Activated CD8-positive, alpha-beta T cell treated with anti-CD3 and anti-CD28 coated beads, Interleukin-2, amount 10 ng/mL, durations not matched to agents 7 days and 5 days (primary cell): ENCODE measurements around the gene MAS1L. TPM values are rescaled to one million over a fixed set of nuclear protein-coding genes. Genes with fewer than 3 reads are reported as not detected.
A peak's percentile ranks its signal among the peaks of the same experiment; 100 is the strongest.

Source experiments
- ATAC-seq: fragments of 150-1000 bp; cut with Tn5 transposase; one replicate; pipeline ENCODE4 v1.10.0; 2021; ENCODE audit warnings: moderate library complexity
- CTCF ChIA-PET: fragments of 350-600 bp; sonication (Branson Sonifier 250); formaldehyde crosslinking; loops from one replicate; lab custom pipeline; 2021; ENCODE audit warnings: antibody characterized with exemption; lab: Charles Lee
- POLR2A ChIA-PET: fragments of 350-600 bp; sonication (Branson Sonifier 250); formaldehyde crosslinking; loops from one replicate; lab custom pipeline; 2021; ENCODE audit warnings: antibody characterized with exemption; lab: Charles Lee
- DNase-seq: peaks from one replicate; pipeline ENCODE4 v3.0.0-alpha.2; 2020
- H3K27ac Mint-ChIP-seq: one replicate; pipeline ENCODE4 v1.8.0; 2021; ENCODE audit warnings: mild to moderate bottlenecking, mixed read lengths
- H3K27me3 Mint-ChIP-seq: one replicate; pipeline ENCODE4 v1.8.0; 2021; ENCODE audit warnings: low read depth, mixed read lengths
- H3K36me3 Mint-ChIP-seq: one replicate; pipeline ENCODE4 v1.8.0; 2021; ENCODE audit warnings: low read depth, mixed read lengths
- H3K4me1 Mint-ChIP-seq: one replicate; pipeline ENCODE4 v1.8.0; 2021; ENCODE audit warnings: low read depth, mixed read lengths
- H3K4me3 Mint-ChIP-seq: one replicate; pipeline ENCODE4 v1.8.0; 2021; ENCODE audit warnings: mild to moderate bottlenecking, mixed read lengths
- H3K9me3 Mint-ChIP-seq: one replicate; pipeline ENCODE4 v1.8.0; 2022; ENCODE audit warnings: mixed read lengths; ENCODE audit not compliant: insufficient read depth
- total RNA-seq, 2 experiments: library from RNA; stranded (reverse); gene quantifications; one replicate each; pipeline ENCODE4 v1.2.3, GENCODE V29; 2021

The MAS1L gene
- total RNA-seq: not detected

GRCh38 chr6:29487660-29488059 is at the start of gene MAS1L:
Gene MAS1L (minus strand): TSS chr6:29487956. CDS start chr6:29487902, 54 bp downstream.
- no peak for DNase-seq
- H3K9me3 Mint-ChIP-seq: no peaks in the 10 kb centered on the region
- POLR2A ChIA-PET: no interaction called here
- no peak for ATAC-seq
- H3K27ac Mint-ChIP-seq: no peak within 1 kb of the TSS
- CTCF ChIA-PET: no interaction called here
- no peaks in the 10 kb centered on the region for H3K36me3 Mint-ChIP-seq
- no peak within 1 kb of the TSS for H3K4me3 Mint-ChIP-seq
- H3K4me1 Mint-ChIP-seq: no peaks in the 10 kb centered on the region
- H3K27me3 Mint-ChIP-seq: peaks cover 16% of the 10 kb centered on the region

GRCh38 chr6:29532320-29532951 is 44.7 kb upstream of the MAS1L start:
- H3K9me3 Mint-ChIP-seq: no peaks in the 10 kb centered on the region
- no peaks in the 10 kb centered on the region for H3K4me1 Mint-ChIP-seq
- DNase-seq (peak; percentile 12), ATAC-seq (no peak)
- ChIA-PET POLR2A (interaction anchor here (0.6 kb wide), 1 partner anchor 8 kb away, joined by 3 read pairs; no protein-coding TSS in a partner anchor), CTCF (no interaction called here)
- no peak overlapping the region for H3K4me3 Mint-ChIP-seq
- no peak overlapping the region for H3K27ac Mint-ChIP-seq
- H3K27me3 Mint-ChIP-seq: no peaks in the 10 kb centered on the region
- no peaks in the 10 kb centered on the region for H3K36me3 Mint-ChIP-seq

GRCh38 chr6:29531668-29532067 is 43.9 kb upstream of the MAS1L start:
- H3K4me3 Mint-ChIP-seq: no peak overlapping the region
- DNase-seq (no peak), ATAC-seq (no peak)
- peaks cover 2% of the 10 kb centered on the region for H3K27me3 Mint-ChIP-seq
- ChIA-PET POLR2A (no interaction called here), CTCF (no interaction called here)
- no peaks in the 10 kb centered on the region for H3K4me1 Mint-ChIP-seq
- H3K9me3 Mint-ChIP-seq: no peaks in the 10 kb centered on the region
- no peaks in the 10 kb centered on the region for H3K36me3 Mint-ChIP-seq
- no peak overlapping the region for H3K27ac Mint-ChIP-seq

GRCh38 chr6:29530671-29531310 is 43.0 kb upstream of the MAS1L start:
- Mint-ChIP-seq H3K4me3 (no peak overlapping the region), H3K27ac (no peak overlapping the region), H3K9me3 (no peaks in the 10 kb centered on the region), H3K4me1 (no peaks in the 10 kb centered on the region), H3K36me3 (no peaks in the 10 kb centered on the region), H3K27me3 (peaks cover 6% of the 10 kb centered on the region)
- CTCF ChIA-PET: no interaction called here
- POLR2A ChIA-PET: no interaction called here
- ATAC-seq: no peak
- peak; percentile 16 for DNase-seq

- Mint-ChIP-seq H3K9me3 (no peaks in the 10 kb centered on the region), H3K4me1 (no peaks in the 10 kb centered on the region), H3K27me3 (peaks cover 14% of the 10 kb centered on the region), H3K4me3 (no peak overlapping the region), H3K36me3 (no peaks in the 10 kb centered on the region), H3K27ac (no peak overlapping the region)
- ATAC-seq (no peak), DNase-seq (no peak)
- CTCF ChIA-PET: no interaction called here
- POLR2A ChIA-PET: no interaction called here
Measured at GRCh38 chr6:29529956-29530355, 42.2 kb upstream of the MAS1L start.

- ATAC-seq (no peak), DNase-seq (no peak)
- H3K4me3 Mint-ChIP-seq: no peak overlapping the region
- no peaks in the 10 kb centered on the region for H3K36me3 Mint-ChIP-seq
- H3K27me3 Mint-ChIP-seq: peaks cover 19% of the 10 kb centered on the region
- no peaks in the 10 kb centered on the region for H3K9me3 Mint-ChIP-seq
- no peaks in the 10 kb centered on the region for H3K4me1 Mint-ChIP-seq
- ChIA-PET POLR2A (no interaction called here), CTCF (no interaction called here)
- no peak overlapping the region for H3K27ac Mint-ChIP-seq
Measured at GRCh38 chr6:29528988-29529560, 41.3 kb upstream of the MAS1L start.

- CTCF ChIA-PET: no interaction called here
- no peak for ATAC-seq
Measured at GRCh38 chr6:29528300-29528931, 40.7 kb upstream of the MAS1L start.

GRCh38 chr6:29527564-29527963 is 39.8 kb upstream of the MAS1L start:
- Mint-ChIP-seq H3K36me3 (no peaks in the 10 kb centered on the region), H3K4me1 (no peaks in the 10 kb centered on the region), H3K9me3 (no peaks in the 10 kb centered on the region), H3K4me3 (no peak overlapping the region), H3K27ac (no peak overlapping the region), H3K27me3 (peaks cover 26% of the 10 kb centered on the region)
- CTCF ChIA-PET: no interaction called here
- no peak for DNase-seq
- POLR2A ChIA-PET: no interaction called here
- ATAC-seq: no peak

More at GRCh38 chr6:29528300-29528931, 40.7 kb upstream of the MAS1L start:
- H3K4me3 Mint-ChIP-seq: no peak overlapping the region
- H3K9me3 Mint-ChIP-seq: no peaks in the 10 kb centered on the region
- H3K27me3 Mint-ChIP-seq: peaks cover 21% of the 10 kb centered on the region
- POLR2A ChIA-PET: no interaction called here
- no peak overlapping the region for H3K27ac Mint-ChIP-seq
- H3K36me3 Mint-ChIP-seq: no peaks in the 10 kb centered on the region
- DNase-seq: no peak
- H3K4me1 Mint-ChIP-seq: no peaks in the 10 kb centered on the region

- POLR2A ChIA-PET: no interaction called here
- Mint-ChIP-seq H3K27me3 (peaks cover 28% of the 10 kb centered on the region), H3K36me3 (no peaks in the 10 kb centered on the region), H3K9me3 (no peaks in the 10 kb centered on the region), H3K27ac (no peak overlapping the region), H3K4me3 (no peak overlapping the region), H3K4me1 (no peaks in the 10 kb centered on the region)
- DNase-seq: no peak
- CTCF ChIA-PET: no interaction called here
- ATAC-seq: no peak
Measured at GRCh38 chr6:29527126-29527525, 39.4 kb upstream of the MAS1L start.

- Mint-ChIP-seq H3K4me3 (no peak overlapping the region), H3K36me3 (no peaks in the 10 kb centered on the region), H3K4me1 (no peaks in the 10 kb centered on the region), H3K27me3 (peaks cover 33% of the 10 kb centered on the region), H3K27ac (no peak overlapping the region), H3K9me3 (no peaks in the 10 kb centered on the region)
- CTCF ChIA-PET: no interaction called here
- POLR2A ChIA-PET: no interaction called here
- ATAC-seq (no peak), DNase-seq (no peak)
Measured at GRCh38 chr6:29525311-29525639, 37.5 kb upstream of the MAS1L start.

GRCh38 chr6:29524444-29525310 is 36.9 kb upstream of the MAS1L start:
- H3K36me3 Mint-ChIP-seq: no peaks in the 10 kb centered on the region
- no peak overlapping the region for H3K27ac Mint-ChIP-seq
- DNase-seq: no peak
- H3K4me3 Mint-ChIP-seq: no peak overlapping the region
- CTCF ChIA-PET: no interaction called here
- H3K9me3 Mint-ChIP-seq: no peaks in the 10 kb centered on the region
- POLR2A ChIA-PET: no interaction called here
- peaks cover 33% of the 10 kb centered on the region for H3K27me3 Mint-ChIP-seq
- no peaks in the 10 kb centered on the region for H3K4me1 Mint-ChIP-seq
- ATAC-seq: no peak
